A673 (cell line): Measurements from ENCODE around the gene ZNF616.

Source experiments
- EZH2 ChIP-seq: fragments of 200-600 bp; sonication (generic); IDR thresholded peaks from 2 replicates; pipeline ENCODE4 v1.6.1; 2017; ENCODE audit warnings: borderline replicate concordance, low read depth, mild to moderate bottlenecking, mixed read lengths, antibody characterized with exemption, low read length; ENCODE audit not compliant: poor library complexity, severe bottlenecking
- TF ChIP-seq, protein P1 (sequence below): fragments of 300-800, 200-600 bp; sonication (generic); conservative IDR thresholded peaks from 2 replicates; pipeline ENCODE4 v1.5.1; 2017; ENCODE audit warnings: low read depth, mild to moderate bottlenecking, antibody characterized with exemption, low read length, moderate library complexity, mixed read lengths

GRCh38 chr19:52120286-52120685, 19.5 kb downstream of the ZNF616 start:
- TF ChIP-seq, protein P1, sequence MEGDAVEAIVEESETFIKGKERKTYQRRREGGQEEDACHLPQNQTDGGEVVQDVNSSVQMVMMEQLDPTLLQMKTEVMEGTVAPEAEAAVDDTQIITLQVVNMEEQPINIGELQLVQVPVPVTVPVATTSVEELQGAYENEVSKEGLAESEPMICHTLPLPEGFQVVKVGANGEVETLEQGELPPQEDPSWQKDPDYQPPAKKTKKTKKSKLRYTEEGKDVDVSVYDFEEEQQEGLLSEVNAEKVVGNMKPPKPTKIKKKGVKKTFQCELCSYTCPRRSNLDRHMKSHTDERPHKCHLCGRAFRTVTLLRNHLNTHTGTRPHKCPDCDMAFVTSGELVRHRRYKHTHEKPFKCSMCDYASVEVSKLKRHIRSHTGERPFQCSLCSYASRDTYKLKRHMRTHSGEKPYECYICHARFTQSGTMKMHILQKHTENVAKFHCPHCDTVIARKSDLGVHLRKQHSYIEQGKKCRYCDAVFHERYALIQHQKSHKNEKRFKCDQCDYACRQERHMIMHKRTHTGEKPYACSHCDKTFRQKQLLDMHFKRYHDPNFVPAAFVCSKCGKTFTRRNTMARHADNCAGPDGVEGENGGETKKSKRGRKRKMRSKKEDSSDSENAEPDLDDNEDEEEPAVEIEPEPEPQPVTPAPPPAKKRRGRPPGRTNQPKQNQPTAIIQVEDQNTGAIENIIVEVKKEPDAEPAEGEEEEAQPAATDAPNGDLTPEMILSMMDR = no peak
- TF ChIP-seq EZH2 = no peak
